ENCODE data around the gene CDH20.

CDH20 gene

GRCh38 chr18:61502472-61502871 lies 169.2 kb downstream of the CDH20 start:
- no peaks in the 10 kb centered on the region for H3K36me3 Mint-ChIP-seq
- H3K4me1 Mint-ChIP-seq: no peaks in the 10 kb centered on the region
- no peaks in the 10 kb centered on the region for H3K9me3 Mint-ChIP-seq
- DNase-seq (ENCODE audit: low spot score in 2 of 2): no peak
- no peak overlapping the region for H3K27ac Mint-ChIP-seq
- ATAC-seq: no peak
- H3K4me3 Mint-ChIP-seq: no peak overlapping the region

GRCh38 chr18:61503688-61504087 lies 170.5 kb downstream of the CDH20 start:
- DNase-seq (ENCODE audit: low spot score in 2 of 2): no peak
- Mint-ChIP-seq H3K9me3 (peaks cover 3% of the 10 kb centered on the region), H3K4me1 (no peaks in the 10 kb centered on the region), H3K27ac (no peak overlapping the region), H3K36me3 (no peaks in the 10 kb centered on the region), H3K4me3 (no peak overlapping the region)
- no peak for ATAC-seq

GRCh38 chr18:61528961-61529360 lies 195.7 kb downstream of the CDH20 start:
- H3K4me3 Mint-ChIP-seq: no peak overlapping the region
- H3K27ac Mint-ChIP-seq: no peak overlapping the region
- no peaks in the 10 kb centered on the region for H3K4me1 Mint-ChIP-seq
- DNase-seq (ENCODE audit: low spot score in 2 of 2): no peak
- no peaks in the 10 kb centered on the region for H3K9me3 Mint-ChIP-seq
- H3K36me3 Mint-ChIP-seq: no peaks in the 10 kb centered on the region
- no peak for ATAC-seq

- Mint-ChIP-seq H3K36me3 (no peaks in the 10 kb centered on the region), H3K4me3 (no peak overlapping the region), H3K27ac (no peak overlapping the region), H3K4me1 (no peaks in the 10 kb centered on the region), H3K9me3 (no peaks in the 10 kb centered on the region)
- no peak for ATAC-seq
- no peak for DNase-seq (ENCODE audit: low spot score in 2 of 2)
Observed at GRCh38 chr18:61530681-61531080, 197.5 kb downstream of the CDH20 start.

GRCh38 chr18:61531182-61531581 lies 198.0 kb downstream of the CDH20 start:
- no peak overlapping the region for H3K4me3 Mint-ChIP-seq
- no peaks in the 10 kb centered on the region for H3K36me3 Mint-ChIP-seq
- no peaks in the 10 kb centered on the region for H3K4me1 Mint-ChIP-seq
- no peaks in the 10 kb centered on the region for H3K9me3 Mint-ChIP-seq
- no peak overlapping the region for H3K27ac Mint-ChIP-seq
- no peak for DNase-seq (ENCODE audit: low spot score in 2 of 2)
- ATAC-seq: no peak

- DNase-seq (ENCODE audit: low spot score in 2 of 2) (no peak), ATAC-seq (no peak)
- no peaks in the 10 kb centered on the region for H3K9me3 Mint-ChIP-seq
- H3K36me3 Mint-ChIP-seq: no peaks in the 10 kb centered on the region
- H3K4me3 Mint-ChIP-seq: no peak overlapping the region
- H3K4me1 Mint-ChIP-seq: no peaks in the 10 kb centered on the region
- H3K27ac Mint-ChIP-seq: no peak overlapping the region
Observed at GRCh38 chr18:61531891-61532290, 198.7 kb downstream of the CDH20 start.

GRCh38 chr18:61535401-61535800 lies 202.2 kb downstream of the CDH20 start:
- no peak overlapping the region for H3K4me3 Mint-ChIP-seq
- no peaks in the 10 kb centered on the region for H3K36me3 Mint-ChIP-seq
- no peak for DNase-seq (ENCODE audit: low spot score in 2 of 2)
- H3K9me3 Mint-ChIP-seq: no peaks in the 10 kb centered on the region
- no peaks in the 10 kb centered on the region for H3K4me1 Mint-ChIP-seq
- no peak overlapping the region for H3K27ac Mint-ChIP-seq
- no peak for ATAC-seq

- no peak for DNase-seq (ENCODE audit: low spot score in 2 of 2)
- no peaks in the 10 kb centered on the region for H3K36me3 Mint-ChIP-seq
- no peak overlapping the region for H3K27ac Mint-ChIP-seq
Observed at GRCh38 chr18:61541673-61542072, 208.4 kb downstream of the CDH20 start.

GRCh38 chr18:61542596-61542995 lies 209.4 kb downstream of the CDH20 start:
- no peaks in the 10 kb centered on the region for H3K9me3 Mint-ChIP-seq
- no peak overlapping the region for H3K27ac Mint-ChIP-seq
- no peaks in the 10 kb centered on the region for H3K36me3 Mint-ChIP-seq
- DNase-seq (ENCODE audit: low spot score in 2 of 2) (no peak), ATAC-seq (no peak)
- H3K4me1 Mint-ChIP-seq: no peaks in the 10 kb centered on the region
- no peak overlapping the region for H3K4me3 Mint-ChIP-seq

More at GRCh38 chr18:61541673-61542072, 208.4 kb downstream of the CDH20 start:
- ATAC-seq: no peak
- no peaks in the 10 kb centered on the region for H3K4me1 Mint-ChIP-seq
- H3K4me3 Mint-ChIP-seq: no peak overlapping the region
- H3K9me3 Mint-ChIP-seq: no peaks in the 10 kb centered on the region

GRCh38 chr18:61543518-61543917 lies 210.3 kb downstream of the CDH20 start:
- H3K4me3 Mint-ChIP-seq: no peak overlapping the region
- no peaks in the 10 kb centered on the region for H3K9me3 Mint-ChIP-seq
- H3K27ac Mint-ChIP-seq: no peak overlapping the region
- H3K4me1 Mint-ChIP-seq: no peaks in the 10 kb centered on the region
- DNase-seq (ENCODE audit: low spot score in 2 of 2) (no peak), ATAC-seq (no peak)
- H3K36me3 Mint-ChIP-seq: no peaks in the 10 kb centered on the region

GRCh38 chr18:61544178-61544577 lies 210.9 kb downstream of the CDH20 start:
- no peak overlapping the region for H3K27ac Mint-ChIP-seq
- no peaks in the 10 kb centered on the region for H3K36me3 Mint-ChIP-seq
- H3K9me3 Mint-ChIP-seq: no peaks in the 10 kb centered on the region
- H3K4me3 Mint-ChIP-seq: no peak overlapping the region
- no peaks in the 10 kb centered on the region for H3K4me1 Mint-ChIP-seq
- ATAC-seq (no peak), DNase-seq (ENCODE audit: low spot score in 2 of 2) (no peak)

- Mint-ChIP-seq H3K9me3 (no peaks in the 10 kb centered on the region), H3K27ac (no peak overlapping the region), H3K4me3 (no peak overlapping the region), H3K36me3 (no peaks in the 10 kb centered on the region), H3K4me1 (no peaks in the 10 kb centered on the region)
- ATAC-seq (no peak), DNase-seq (ENCODE audit: low spot score in 2 of 2) (no peak)
Observed at GRCh38 chr18:61545281-61546245, 212.3 kb downstream of the CDH20 start.

- no peak for ATAC-seq
- DNase-seq (ENCODE audit: low spot score in 2 of 2): no peak
- no peaks in the 10 kb centered on the region for H3K9me3 Mint-ChIP-seq
Observed at GRCh38 chr18:61546590-61546989, 213.4 kb downstream of the CDH20 start.

GRCh38 chr18:61549416-61549815 lies 216.2 kb downstream of the CDH20 start:
- H3K27ac Mint-ChIP-seq: no peak overlapping the region
- no peaks in the 10 kb centered on the region for H3K4me1 Mint-ChIP-seq
- H3K36me3 Mint-ChIP-seq: no peaks in the 10 kb centered on the region
- ATAC-seq (no peak), DNase-seq (ENCODE audit: low spot score in 2 of 2) (no peak)
- no peaks in the 10 kb centered on the region for H3K9me3 Mint-ChIP-seq
- no peak overlapping the region for H3K4me3 Mint-ChIP-seq

More at GRCh38 chr18:61546590-61546989, 213.4 kb downstream of the CDH20 start:
- Mint-ChIP-seq H3K4me3 (no peak overlapping the region), H3K27ac (no peak overlapping the region), H3K36me3 (no peaks in the 10 kb centered on the region), H3K4me1 (no peaks in the 10 kb centered on the region)

- no peak overlapping the region for H3K27ac Mint-ChIP-seq
- DNase-seq (ENCODE audit: low spot score in 2 of 2) (no peak), ATAC-seq (no peak)
- no peaks in the 10 kb centered on the region for H3K9me3 Mint-ChIP-seq
- no peaks in the 10 kb centered on the region for H3K36me3 Mint-ChIP-seq
- no peaks in the 10 kb centered on the region for H3K4me1 Mint-ChIP-seq
- H3K4me3 Mint-ChIP-seq: no peak overlapping the region
Observed at GRCh38 chr18:61549889-61550288, 216.7 kb downstream of the CDH20 start.

- H3K27ac Mint-ChIP-seq: no peak overlapping the region
- ATAC-seq: no peak
- H3K36me3 Mint-ChIP-seq: no peaks in the 10 kb centered on the region
- H3K4me1 Mint-ChIP-seq: no peaks in the 10 kb centered on the region
- no peak overlapping the region for H3K4me3 Mint-ChIP-seq
- DNase-seq (ENCODE audit: low spot score in 2 of 2): no peak
- H3K9me3 Mint-ChIP-seq: no peaks in the 10 kb centered on the region
Observed at GRCh38 chr18:61551586-61551985, 218.4 kb downstream of the CDH20 start.

Data from stimulated activated effector memory CD8-positive, alpha-beta T cell treated with anti-CD3 and anti-CD28 coated beads, Interleukin-12 subunit alpha, Interleukin-12 subunit beta, amount 100 ng/mL, for 72 hours (primary cell).